22Rv1 (cell line): ENCODE results near the gene SLC35B2.

Source experiments
- H3K27ac ChIP-seq: fragments of 450-650 bp; 2 replicates; pipeline ENCODE4 v1.5.1; 2017
- CTCF ChIP-seq: fragments of 450-650 bp; IDR thresholded peaks from 2 replicates; pipeline ENCODE4 v1.5.1; 2017; ENCODE audit warnings: mild to moderate bottlenecking
- ZFX ChIP-seq: fragments of 450-650 bp; IDR thresholded peaks from 2 replicates; pipeline ENCODE4 v1.6.1; 2017; ENCODE audit warnings: antibody characterized with exemption, borderline replicate concordance

Gene SLC35B2

GRCh38 chr6:44257025-44257752 is at the start of gene SLC35B2:
TSS of gene SLC35B2 (minus strand) at chr6:44257528. CDS start at chr6:44257410, 118 bp downstream.
- H3K27ac ChIP-seq = peak within 1 kb of the TSS; percentile 91
- TF ChIP-seq CTCF (peak; percentile 97), ZFX (no peak)

DNA sequence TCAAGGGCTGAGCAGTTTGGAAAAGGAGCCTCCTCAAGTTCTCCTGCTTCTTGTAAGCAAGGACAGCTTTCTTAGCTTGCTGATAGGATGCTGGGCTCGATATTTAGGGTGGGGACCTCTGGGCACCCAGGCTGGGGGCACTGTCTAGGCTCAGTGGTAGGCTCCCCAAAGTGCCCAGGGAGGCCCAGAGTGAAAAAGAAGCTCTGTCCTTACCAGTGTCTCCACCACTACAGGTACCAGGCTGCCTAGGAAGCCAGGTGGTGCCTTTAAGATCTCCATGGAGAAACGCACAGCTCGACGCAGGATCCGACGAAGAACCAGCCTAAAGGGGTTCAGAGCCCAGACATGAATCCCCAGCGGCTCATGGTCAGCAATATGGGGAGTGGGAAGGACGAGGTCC is 49.4 kb upstream of the SLC35B2 start:
- no peak for TF ChIP-seq CTCF
- TF ChIP-seq ZFX = no peak
- no peak overlapping the region for H3K27ac ChIP-seq

DNA sequence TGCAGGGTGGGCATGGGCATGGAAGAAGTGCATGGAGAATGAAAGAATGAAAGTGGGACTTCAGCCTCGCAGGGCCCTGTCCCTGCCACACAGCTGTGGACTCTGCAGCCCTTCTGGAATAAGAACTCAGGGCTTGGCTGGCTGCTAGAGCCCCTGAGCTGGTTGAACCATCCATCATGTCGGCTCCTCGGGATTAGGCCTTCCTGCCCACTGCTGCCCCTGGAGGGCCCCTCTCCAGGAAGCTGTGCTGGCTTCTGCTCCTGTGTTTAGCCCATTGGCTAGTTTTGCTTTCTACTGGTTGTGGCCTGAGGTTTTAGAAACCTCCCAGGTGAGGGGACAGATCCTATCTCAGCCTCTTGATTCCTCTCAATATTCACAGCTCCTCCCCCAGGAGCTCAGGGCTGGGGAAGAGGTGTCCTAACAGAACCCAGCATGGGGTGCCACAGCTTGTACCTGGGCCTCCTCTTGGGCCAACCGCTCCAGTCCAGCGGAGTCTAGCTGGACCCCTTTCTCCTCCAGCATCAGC is 47.9 kb upstream of the SLC35B2 start:
- H3K27ac ChIP-seq = no peak overlapping the region
- TF ChIP-seq ZFX = no peak
- no peak for TF ChIP-seq CTCF

DNA sequence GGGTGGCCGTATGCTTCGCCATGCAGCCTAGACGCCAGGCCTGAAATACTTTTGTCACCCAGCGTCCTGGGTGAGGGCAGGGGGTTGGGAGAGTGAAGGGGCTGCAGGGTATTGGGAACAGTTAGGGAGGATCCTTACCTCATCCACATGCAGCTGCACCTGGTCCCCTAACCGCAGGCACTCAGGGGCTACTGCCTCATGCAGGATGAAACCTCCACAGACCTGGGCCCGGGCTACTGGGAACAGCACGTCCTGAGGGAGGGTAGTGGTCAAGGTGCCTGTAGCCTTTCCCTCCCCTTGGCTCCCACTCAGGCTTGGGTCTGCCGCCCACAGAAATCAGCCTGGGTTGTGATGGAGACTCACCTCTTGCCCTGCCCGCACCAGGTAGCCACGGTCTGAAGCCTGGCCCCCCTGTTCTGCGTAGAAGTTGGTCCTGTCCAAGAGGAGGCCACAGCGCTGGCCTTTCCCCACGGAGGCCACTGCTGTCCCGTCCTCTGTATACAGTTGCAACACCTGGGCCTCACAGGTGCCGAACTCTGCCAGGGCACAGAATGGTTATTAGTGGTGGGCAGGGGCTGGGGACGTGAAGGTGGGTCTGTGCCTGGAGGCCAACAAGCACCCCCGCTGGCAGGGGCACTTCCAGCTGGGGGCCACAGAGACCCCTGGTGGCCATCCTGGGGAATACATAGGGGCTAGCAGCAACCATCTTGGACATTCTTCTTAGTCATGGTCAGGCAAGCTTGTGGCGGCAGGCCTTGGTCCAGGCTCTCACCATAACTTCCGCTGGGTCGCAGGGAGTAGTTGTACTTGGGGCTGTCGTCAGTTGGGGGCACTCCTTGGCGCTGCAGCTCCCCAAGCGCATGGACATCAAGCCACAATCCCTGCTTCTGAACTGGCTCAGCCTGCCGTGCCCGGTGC is 47.2 kb upstream of the SLC35B2 start:
- H3K27ac ChIP-seq = no peak overlapping the region
- no peak for TF ChIP-seq ZFX
- peak; percentile 93 for TF ChIP-seq CTCF

GRCh38 chr6:44303842-44304241 is 46.5 kb upstream of the SLC35B2 start:
- no peak for TF ChIP-seq CTCF
- TF ChIP-seq ZFX = no peak
- H3K27ac ChIP-seq = no peak overlapping the region

DNA sequence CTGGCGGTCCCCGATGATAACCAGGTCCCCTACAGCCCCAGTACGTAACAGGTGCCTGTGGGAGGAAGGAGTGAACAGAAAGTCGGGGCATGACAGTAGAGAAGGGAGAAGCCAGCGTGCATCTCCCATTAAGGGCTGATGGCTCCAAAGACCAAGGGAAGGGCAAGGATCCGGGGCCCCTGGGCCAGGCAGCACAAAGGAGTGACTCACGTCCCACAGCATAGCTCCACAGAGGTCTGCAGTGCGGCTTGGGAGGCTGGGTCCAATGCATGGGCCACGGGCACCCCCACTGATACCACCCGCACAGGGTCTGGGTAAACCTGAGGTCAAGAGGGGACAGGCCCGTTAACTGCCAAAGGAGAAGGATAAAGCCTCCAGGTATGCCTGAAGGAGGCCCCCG is 45.5 kb upstream of the SLC35B2 start:
- TF ChIP-seq CTCF (no peak), ZFX (no peak)
- no peak overlapping the region for H3K27ac ChIP-seq
